ENCODE data around the gene FAM25G.
"Not testable (repeated sequence)": the region's sequence is repeated elsewhere in the genome, so short reads cannot be mapped to it uniquely, and the experiment has no call there.

Gene FAM25G

DNA sequence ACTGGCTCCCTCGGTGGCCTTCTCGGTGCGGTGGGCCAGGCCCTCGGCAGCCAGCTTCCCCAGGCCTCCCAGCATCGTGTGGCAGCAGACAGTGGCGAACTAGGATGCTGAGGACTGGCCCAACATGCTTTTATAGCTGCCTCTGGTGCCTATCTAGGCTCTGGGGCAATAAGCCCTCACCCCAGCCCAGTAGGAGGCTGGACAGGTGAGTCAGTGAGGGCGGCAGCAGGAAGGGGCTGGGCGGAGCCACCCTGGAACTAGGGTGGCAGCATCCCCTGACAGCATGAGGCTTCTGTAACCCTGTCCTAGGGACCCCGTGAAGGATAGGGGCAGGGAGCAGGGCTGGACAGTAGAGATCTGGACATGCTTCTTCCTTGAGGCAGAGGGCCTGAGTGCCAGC is at the start of gene FAM25G:
FAM25G (minus strand) TSS at position 101 of the 400 bp plus-strand sequence; CDS start at position 75, 26 bp downstream.
- not testable (repeated sequence) for DNase-seq

DNA sequence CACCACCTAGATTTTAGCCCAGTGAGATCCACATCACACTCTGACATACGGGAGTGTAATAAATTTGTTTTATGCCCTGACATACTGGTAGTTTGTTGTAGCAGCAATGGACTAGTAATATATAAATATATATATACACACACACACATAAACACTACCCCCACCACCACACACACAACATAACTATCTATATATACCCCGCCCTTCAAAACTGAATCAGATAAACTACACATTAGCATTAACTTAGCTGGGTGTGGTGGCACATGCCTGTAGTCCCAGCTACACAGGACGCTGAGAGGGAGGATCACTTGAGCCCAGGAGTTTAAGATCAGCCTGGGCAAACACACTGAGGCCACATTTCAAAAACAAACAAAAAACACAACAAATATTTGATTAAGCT is 44.9 kb upstream of the FAM25G start:
- DNase-seq: not testable (repeated sequence)

DNA sequence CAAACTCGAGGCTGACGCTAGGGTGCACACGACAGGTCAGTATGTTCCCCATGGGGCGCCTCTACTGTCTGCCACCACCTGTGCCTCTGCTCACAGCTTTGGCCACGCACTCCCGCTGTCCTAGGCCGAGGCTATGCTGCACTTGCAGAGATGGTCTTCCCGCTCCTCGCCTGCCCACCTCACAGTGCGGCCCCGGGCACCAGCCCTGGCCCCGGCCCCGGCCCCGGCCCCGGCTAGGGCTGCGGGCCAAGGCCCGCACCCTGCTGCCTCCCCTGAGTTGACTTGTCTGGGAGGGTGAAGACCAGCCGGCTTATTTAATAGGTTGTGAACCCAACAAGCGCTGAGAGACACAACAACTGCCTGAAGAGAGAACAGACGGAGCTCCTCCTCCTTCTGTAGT is 32.0 kb upstream of the FAM25G start, which contains the start of gene AGAP9:
AGAP9 (minus strand) TSS at position 164 of the 400 bp plus-strand sequence; CDS start at position 52, 112 bp downstream.
- DNase-seq: not testable (repeated sequence)

DNA sequence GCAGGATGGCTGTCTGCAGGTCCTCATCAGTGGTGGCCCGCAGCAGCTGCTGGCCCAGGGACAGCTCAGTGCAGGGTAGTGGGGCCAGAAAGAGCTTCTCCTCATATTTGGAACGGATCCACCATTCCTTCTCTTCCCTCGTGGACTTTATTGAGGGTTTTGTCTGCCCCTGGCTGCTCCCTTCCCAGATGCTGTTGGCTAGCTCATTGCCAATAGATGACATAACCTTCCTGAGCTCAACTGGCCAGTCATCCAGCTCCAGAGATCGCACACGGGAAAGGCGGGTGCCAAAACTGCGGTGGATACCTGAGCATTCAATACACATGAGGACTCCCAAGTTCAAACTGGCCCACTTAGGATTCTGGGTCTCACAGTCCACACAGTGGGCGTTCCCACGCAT is 10.8 kb upstream of the FAM25G start:
- DNase-seq: not testable (repeated sequence)

DNA sequence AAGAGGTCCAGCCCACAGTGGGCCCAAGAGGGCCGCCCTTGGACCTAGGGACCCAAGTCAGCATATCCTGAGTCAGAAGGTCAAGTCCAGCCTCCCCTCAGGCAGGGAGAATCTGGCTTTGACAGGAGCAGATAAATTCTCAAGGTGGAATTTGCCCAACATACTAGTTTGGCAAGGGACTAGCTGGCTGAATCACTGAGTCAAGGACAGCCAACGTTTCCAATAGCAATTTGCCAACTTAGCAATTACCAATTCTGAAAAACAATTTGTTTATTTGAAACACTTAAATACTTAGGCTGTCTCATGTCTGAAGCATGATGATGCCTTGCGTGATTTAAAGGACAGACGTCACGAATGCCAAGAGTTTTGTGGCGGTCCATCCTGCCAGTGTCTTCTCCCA is 2.7 kb upstream of the FAM25G start:
- not testable (repeated sequence) for DNase-seq

DNA sequence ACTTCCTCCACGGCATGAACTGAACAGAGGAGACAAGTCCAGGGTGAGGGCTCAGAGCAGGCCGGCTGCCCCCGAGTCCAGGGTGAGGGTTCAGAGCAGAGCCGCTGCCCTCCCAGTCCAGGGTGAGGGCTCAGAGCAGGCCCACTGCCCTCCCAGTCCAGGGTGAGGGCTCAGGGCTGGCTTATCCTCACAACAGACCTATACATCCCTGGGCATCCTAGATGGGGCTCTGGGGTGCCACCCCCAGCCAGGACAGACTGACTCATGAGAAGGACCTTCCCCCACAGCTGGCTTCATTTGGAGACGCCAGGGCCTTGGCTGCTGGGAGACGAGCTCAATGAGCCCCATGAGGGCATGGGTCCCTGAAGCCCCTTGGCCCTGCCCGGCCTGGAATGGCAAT is 1.9 kb downstream of the FAM25G start:
- DNase-seq: not testable (repeated sequence)

DNA sequence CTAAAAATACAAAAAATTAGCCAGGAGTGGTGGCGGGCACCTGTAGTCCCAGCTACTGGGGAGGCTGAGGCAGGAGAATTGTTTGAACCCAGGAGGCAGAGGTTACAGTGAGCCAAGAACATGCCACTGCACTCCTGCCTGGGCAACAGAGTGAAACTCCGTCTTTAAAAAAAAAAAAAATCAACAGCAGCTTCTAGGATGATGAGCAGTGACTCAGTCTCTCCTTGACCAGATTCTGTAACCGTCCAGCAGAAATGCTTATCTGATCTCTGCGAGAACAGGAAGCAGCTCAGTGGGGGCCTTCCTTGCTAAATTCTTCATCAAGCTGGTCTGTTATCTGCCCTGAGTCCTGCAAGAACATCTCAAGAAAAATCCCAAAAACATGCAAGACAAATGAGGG is 5.6 kb downstream of the FAM25G start:
- not testable (repeated sequence) for DNase-seq

DNA sequence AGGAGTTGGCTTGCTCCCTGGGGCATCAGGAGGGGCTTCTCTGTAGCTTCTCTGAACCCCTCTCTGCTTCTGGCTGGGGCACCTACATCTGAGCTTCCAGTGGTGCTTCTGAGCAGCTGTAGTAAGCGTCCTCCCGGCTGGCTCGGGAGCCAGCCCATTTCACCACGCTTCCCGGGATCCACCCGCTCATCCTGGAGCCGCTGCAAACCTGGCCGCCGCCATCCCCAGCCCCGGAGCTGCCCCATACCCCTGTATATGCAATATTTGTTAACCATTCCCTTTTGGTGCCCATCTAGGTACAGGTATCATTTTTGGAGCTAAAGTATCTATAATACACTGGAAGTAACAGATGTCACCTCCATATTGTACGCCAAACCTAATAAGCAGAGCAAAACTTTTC is 6.7 kb downstream of the FAM25G start:
- not testable (repeated sequence) for DNase-seq

DNA sequence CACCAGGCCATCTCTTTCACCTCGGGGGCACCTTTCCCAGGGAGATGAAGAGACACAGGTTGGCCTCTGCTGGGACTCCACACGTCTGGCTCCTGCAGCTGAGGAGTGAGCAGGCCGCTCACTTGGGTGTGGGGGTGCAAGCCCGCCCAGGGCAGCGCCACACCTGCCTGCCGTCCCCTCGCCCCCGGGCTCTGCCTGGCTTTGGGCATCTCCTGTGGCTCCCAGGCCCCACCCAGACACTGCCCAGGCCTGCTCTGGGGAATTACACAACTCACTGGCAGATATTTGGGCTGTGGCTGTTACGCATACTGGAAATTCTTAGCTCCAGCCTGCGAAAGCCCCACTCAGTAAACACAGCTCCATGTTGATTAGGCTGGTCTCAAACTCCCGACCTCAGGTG is 7.6 kb downstream of the FAM25G start, which contains the start of gene ANXA8:
ANXA8 (minus strand) TSS at position 193 of the 400 bp plus-strand sequence; CDS start at position 11, 182 bp downstream.
- not testable (repeated sequence) for DNase-seq

DNA sequence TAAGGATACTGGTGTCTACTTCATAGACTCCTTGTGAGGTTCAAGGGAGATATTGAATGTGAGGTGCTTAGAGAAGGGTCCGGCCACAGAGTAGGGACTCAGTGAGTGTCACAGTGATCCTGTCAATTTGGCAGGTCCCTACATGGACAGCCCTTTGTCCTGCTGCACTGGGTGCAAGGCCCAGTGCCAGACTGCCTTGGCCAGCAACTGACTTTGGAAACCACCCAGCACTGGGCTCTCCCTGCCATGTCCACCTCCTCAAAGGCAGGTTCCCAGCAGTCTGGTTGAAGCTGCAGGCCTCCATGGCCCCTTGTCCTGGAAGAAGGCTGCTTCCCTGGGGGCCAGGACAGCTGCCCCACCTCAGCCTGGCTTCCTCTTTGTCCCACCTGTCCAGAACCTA is 9.1 kb downstream of the FAM25G start:
- not testable (repeated sequence) for DNase-seq

DNA sequence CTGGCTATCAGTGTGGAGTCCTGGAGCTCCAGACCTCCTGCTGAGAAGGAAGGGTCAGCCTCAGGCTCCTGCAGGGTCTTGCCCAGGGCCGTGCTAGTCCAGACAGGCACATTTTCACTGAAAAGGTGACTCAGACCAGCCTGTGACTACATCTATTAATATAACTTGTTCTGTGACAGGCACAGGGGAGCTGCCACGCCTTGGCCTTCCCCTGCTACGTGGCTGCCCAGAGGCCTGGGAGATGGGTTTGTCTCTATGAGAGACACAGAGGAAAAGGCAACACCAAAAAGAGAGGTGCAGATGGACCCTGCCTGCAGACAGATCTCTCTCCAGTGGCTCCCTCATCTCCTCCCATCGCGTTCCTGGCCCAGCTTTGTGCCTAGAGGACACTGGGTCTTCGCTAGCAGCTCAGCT is 9.7 kb downstream of the FAM25G start:
- DNase-seq: not testable (repeated sequence)

DNA sequence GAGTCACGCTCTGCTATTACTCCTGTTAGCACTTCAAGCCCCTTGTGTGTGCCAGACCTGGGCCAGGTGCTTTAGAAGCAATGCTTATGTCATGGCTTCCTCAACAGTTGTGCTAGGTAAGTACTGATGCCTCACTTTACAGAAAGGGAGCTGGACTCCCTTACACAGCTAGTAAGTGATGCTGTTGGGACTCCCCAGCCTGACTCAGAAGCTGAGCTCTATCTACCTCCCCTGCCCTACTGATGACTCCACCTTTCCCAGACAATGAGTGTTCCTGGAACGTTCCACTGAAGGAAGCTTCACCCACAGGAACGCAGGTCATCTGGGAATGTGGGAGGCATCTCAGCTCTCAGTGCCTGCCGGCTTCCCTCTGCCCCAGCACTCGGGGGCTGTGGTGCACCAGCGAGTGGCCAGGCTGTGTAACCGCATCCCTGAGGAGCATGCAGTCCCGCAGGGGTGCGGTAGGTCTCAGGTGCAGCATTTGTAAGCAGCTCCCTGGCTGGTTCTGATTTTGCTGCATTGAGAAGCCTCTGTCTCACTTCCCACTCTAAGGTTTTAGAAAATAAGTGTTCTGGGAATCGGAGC is 10.2 kb downstream of the FAM25G start:
- not testable (repeated sequence) for DNase-seq

DNA sequence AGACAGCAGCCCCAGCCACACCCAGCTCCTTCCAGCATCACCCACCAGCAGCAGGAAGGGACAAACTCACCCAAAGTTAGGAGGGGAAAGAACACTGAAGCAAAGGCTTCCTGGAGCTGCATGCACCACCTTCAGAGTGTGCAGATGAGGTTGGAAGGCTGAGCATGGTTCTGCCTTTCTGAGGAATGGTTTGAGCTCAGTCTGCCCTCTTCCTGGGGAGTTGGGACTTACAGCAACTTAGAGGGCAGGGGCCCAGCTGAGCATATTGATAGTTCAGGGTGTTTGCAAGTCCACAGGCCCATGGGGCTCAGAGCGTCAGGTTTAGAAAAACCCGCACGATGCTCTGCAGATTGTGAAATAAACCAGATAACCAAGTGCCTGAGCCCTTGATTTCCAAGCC is 11.4 kb downstream of the FAM25G start:
- DNase-seq: not testable (repeated sequence)

DNA sequence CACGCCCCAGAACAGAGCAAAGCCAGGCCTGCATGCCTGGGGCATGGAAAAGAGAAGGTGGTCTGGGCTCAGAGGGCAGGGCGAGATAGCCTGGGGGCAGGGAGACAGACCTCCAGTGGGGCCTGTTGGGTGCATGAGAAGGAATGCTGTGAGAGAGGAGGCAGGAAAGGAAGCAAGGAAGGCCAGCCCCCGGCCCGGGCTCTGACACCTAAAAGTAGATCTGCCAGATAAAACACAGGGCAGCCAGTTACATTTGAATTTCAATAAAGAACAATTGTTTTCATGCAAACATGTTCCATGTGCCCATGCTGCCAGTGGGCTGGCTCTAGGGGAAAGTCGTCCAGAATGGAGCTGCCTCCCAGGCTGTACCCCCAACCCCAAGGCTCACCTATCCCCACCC is 13.4 kb downstream of the FAM25G start:
- DNase-seq: not testable (repeated sequence)

DNA sequence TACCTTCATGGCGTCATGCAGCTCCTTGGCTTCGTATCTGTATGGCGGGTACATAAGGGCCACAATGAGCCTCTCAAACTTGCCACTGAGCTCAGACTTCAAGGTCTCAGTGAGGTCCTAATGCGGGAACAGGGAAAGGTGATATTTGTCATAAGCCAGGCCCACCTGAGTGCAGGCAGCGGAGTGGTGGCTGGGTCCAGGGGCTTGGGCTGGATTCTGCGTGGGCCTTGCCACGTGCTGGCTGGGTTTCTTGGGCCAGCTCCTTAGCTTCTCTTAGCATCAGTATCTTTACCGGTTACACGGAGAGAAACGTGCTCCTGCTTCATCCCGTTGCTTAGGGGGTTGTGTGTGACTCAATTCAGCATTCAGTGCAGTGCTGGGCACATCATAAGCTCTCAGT is 14.4 kb downstream of the FAM25G start:
- not testable (repeated sequence) for DNase-seq

DNA sequence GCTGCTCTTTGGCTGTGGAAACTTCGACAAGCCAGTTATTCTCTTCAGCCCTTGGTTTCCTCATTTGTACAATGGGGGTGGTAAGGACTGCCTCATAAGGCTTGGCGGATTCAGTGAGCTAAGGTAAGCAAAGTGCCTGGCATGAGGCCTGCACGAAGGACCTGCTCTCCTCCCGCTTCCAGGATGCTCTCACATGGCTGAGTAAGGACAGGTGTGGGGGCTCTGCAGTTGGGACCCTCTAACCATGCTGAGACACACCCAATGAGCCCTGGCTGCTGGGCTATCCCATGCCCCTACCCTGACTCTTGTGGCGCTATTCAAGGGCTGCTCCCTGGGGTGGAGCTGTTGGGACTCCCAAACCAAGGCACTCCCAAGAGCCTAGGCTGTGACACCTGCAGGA is 16.4 kb downstream of the FAM25G start:
- not testable (repeated sequence) for DNase-seq

DNA sequence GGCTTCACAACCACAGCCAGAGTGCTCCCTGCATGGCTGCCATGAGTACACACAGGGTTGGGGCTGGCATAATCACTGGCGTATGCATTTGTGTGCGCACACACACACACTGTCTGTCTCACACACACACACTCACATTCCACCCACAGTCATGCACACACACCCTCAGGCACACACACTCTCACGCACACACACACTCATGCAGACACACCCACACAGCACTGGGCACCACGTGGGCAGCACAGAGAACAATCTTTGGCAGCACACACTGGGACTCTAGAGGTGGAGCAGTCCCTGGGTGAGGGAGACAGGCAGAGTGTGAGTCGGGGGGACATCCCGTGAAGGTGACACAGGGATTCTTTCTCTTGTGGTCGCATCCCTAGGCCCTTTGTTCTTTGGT is 18.0 kb downstream of the FAM25G start:
- not testable (repeated sequence) for DNase-seq

DNA sequence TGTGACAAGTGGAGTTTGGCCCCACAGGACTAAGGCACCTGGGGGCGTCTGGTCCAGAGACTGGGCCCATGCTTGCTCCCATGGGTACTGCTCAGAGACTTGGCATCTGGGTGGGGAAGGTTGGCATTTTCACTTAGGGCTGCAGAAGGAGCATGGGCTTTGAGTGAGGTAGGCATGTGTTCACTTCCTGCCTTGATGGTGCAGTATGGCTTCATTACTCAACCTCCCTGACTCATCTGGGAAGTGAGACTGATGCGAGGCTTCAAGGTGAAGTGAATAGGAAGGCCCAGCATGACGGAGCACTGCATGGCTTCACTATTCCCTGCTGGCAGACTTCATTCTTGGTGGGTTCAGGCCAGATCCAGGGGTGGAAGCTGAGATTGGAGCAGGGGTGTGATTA is 18.9 kb downstream of the FAM25G start:
- DNase-seq: not testable (repeated sequence)

DNA sequence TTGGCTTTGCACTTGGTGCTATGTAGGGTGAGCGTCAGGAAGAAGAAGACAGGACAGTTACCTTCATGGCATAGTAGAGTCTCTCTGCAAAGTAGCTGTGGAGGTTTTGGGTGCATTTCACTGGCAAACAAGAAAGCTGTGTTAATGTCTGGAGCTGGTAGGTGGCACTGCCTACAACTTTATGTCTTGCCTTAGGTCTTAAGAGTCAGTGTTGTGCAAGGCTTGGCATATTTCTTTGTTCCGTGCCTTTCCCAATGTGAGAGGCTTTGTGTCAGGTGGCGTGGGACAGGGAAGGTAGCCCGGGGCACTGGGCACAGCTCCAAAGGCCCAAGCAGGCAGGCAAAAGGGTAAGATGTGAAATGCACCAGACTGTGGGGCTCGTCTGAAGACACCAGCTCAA is 19.4 kb downstream of the FAM25G start:
- DNase-seq: not testable (repeated sequence)

DNA sequence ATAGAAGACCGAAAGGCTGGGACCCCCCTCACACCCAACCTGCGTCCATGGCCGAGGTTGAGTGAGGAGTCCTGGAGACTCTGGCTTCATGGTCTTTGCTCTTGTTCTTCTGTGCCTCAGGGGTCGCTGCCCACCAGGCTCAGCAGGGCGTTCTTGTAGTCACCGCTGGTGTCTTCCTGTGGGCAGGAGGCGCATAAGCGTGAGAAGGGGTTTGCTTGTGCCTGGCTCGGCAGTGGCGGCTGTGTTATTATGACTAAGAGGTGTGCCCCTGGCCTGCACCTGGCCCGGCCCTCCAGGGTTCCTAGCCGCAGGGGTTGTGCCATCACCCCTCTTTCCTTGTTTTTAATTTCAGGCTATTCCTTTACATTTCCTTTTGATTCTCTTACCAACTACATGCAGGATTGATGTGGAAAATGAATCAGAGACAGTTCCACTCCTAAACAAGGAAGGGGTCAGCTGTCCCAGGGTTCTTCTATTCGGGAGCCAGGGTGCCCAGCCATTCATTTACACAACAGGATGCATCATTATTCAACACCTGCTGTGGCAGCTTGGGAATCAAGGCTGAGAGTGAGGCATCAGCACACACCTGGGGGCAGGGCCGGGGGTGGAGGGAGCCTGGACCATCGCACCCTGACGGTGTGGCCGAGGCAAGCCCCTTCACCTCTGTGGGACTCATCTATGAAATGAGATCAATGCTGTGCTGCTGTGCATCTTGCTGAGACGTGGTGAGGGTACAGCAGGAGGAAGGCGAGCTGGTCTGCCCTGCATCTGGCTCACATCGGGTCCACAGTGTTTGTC is 22.6 kb downstream of the FAM25G start:
- DNase-seq: not testable (repeated sequence)

DNA sequence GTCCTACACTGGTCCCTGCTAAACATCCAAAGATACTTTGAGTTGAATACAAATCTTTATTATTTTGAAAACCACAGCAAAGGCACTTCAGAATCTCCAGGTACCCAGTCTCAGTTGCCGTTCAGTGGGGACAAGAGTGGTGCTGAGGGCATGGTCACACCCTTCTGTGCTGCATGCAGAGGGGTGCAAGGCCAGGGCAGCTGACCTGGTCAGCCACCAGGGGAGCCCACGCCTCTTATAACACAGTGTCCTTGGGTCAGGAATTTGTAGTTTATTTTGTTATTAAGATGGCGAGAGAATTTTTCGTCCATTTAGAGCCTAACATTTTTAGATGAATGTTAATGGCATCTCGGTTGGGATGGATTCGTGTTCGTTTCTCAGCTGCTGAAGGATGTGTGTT is 23.5 kb downstream of the FAM25G start:
- DNase-seq: not testable (repeated sequence)

DNA sequence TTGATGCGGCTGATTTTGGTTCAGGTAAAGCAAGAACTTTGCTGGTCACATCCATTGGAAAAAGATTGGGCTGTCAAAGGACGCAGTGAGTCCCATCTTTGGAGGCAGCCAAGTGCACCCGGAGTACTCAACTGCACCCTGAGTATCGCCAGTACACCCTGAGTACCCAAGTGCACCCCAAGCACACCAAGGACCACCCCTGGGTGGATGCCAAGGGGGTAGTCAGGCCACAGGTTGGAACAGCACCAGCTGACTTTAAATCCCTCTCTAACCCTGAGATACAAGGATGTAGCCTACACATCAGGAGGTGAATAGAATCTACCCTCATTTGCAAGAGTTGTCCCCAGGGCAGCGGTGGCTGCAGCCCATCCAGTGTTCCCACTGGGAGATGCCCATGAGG is 24.0 kb downstream of the FAM25G start:
- not testable (repeated sequence) for DNase-seq

DNA sequence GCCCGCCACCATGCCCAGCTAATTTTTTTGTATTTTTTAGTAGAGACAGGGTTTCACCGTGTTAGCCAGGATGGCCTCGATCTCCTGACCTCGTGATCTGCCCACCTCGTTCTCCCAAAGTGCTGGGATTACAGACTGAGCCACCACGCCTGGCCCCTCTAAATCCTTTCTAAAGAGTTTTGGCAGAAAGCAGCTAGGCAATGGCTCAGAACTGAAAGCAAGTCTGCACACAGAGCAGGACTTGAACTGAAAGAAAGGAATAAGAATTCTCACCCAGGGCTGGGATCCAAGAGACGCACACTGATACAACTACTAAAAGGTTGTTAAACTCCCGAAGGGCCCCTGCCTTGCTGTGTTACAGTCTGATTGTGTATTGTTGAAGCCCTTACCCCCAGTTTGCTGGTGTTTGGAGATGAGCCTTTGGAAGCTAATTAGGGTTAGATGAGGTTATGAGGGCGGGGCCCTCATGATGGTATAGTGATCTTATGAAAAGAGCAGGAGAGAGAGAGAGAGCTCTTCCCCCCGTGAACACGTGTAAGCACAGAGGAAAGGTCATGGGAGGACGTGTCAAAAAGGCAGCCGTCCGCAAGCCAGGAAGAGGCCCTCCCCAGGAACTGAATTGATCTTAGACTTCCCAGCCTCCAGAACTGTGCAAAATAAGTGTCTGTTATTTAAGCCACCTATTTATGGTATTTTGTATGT is 26.1 kb downstream of the FAM25G start:
- DNase-seq: not testable (repeated sequence)
